GM21737 (cell line): Measurements from ENCODE around the gene ZNF428.
"Not testable (repeated sequence)": the region's sequence is repeated elsewhere in the genome, so short reads cannot be mapped to it uniquely, and the experiment has no call there.

Experiments used
- ATAC-seq: cut with Tn5 transposase; IDR thresholded peaks from one replicate; pipeline ENCODE4 v1.9.1; 2021; ENCODE audit warnings: mild to moderate bottlenecking, moderate library complexity; ENCODE audit not compliant: unreplicated experiment

ZNF428 gene

DNA sequence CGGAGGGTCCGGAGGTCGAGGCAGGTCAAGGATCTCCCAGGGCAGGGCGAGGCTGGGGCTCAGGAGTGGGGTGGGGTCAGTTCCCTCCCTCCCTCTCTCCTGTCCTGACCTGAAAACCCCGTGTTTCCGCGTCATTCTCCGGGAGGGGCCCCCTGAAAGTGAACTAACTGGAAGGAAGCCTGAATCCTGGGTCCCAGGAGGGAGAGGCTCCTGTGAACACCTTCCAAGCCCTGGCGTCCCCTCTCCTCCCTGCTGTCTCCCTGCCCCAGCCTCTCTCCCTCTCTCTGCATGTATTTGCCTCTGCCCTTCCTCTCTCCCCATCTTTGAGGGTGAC is 21.0 kb upstream of the ZNF428 start:
- no peak for ATAC-seq

DNA sequence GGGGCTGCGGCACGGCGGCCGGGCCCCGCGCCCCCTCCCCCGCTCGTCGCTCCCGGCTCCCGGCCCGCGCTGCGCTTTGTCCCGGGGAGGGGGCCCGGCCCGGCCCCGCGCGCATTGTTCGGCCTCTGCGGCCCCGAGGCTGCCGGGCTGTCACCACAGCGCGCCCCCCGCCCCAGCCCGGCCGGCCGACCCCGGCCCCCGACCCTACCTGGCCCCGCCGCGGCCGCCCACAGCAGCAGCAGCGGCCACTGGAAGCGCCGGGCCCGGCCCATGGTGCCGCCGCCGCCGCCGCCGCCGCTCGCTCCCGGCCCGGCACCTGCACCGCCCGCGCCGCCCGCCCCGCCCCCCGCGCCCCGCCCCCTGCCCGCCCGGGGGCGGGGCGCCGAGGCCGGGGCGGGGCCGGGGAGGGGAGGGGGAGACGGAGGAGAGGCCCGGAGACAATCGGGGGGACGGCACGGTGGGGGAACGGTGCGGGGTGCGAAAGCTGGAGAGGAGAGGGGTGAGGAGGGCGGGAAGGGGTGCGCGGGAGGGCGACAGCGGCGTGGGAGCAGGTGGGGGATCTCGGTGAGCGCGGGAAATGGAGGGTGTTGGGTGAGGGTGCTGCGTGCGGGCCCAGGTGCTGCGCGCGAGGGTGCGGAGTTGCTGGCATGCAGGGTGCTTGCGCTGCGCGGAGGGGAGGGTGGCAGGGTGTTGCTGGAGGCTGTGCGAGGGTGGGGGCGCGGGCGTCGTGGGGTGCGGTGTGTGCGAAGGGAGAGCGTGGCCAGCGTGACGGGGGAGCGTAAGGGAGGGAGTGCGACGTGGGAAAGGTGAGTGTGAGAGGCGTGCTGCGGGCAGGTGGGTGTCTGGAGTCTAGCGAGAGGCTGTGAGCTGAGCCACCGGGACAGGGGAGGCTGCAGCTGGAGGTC is 20.3 kb upstream of the ZNF428 start, which contains the start of gene CADM4:
TSS of gene CADM4 (minus strand) at position 332 of the 905 bp plus-strand sequence. CDS start at position 272, 60 bp downstream.
- ATAC-seq, result no peak

DNA sequence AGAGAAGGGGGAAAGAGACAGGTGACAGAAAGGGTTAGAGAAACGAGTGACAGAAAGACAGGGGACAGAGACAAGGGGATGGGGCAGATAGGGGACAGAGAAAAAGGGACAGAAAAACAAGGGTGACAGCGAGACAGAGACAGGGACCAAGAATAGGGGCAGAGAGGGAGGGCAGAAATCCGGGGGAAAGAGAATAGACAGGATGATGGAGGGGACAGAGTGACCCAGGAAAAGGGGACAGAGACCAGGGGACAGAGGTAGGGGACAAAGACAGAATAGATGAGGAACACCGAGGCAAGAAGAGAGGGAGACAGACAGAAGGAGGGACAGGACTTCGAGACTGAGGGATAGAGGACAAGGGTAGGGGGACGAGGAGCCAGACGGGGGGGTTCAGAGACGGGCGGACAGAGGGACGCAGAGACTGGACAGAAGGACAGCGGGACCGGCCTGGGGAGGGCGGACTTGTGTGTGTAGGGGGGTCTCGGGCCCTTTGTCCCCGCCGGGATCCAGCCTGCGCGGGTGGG is 19.6 kb upstream of the ZNF428 start:
- ATAC-seq, result no peak

DNA sequence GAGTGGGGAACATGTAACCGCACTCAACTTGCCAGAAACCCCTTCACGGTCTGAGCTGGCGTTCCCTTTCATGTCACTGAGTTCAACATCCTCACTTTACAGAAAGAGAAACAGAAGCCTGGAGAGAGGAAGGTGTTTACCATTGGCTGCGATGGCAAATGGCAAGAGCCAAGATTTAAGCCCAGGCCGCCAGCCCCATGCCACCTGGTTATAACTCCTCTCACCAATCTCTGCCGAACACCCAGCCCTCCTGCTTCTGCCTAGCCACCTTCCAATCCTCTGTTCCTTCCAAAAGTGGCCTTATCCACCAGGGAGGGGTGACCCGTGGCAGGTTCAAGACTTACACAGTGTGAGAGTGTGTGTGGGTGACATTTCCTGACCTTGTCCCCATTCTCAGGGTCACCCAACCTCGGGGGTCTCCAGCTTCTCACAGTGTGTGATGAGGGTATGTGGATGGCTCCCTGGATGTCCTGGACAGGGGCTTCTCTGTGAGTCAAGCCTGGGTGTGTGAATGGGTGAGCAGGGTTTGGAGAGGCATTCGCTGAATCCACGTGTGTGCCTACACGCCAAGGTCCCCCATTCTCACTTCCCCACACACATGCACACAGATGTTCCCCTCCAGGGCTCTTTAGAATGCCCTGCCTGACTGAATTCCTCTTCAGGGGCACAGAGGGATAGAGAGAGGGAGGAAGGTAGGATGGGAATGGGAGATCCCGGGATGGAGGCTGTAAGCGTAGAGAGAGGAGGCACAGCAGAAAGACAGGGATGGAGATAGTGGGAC is 19.0 kb upstream of the ZNF428 start:
- no peak for ATAC-seq

DNA sequence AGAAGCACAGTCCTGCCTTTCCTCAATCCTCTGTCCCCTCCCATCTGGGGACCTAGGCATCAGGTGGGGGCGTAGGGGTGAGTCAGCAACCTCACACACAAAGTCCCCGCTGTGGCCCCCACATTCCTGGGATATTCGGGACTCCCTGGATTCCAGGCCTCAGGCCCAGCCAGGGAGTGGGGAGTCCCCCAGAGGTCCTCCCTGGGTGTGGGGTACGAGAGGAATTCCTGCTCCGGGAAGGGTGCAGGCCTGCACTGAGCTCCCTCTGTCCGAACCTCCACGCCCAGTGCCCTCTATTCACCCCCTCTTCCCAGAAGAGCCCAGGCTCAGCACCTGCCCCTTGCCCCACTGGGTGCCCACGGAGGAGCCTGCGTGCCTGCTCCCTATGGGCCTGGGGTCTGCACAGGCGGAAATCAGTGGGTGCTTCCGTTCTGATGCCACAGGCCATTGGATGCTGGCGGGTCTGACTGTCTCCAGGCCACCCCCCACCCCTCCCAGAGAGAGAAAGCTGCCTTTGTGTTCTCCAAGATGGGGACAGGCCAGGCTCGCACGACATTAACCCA is 16.8 kb upstream of the ZNF428 start:
- ATAC-seq, result no peak

DNA sequence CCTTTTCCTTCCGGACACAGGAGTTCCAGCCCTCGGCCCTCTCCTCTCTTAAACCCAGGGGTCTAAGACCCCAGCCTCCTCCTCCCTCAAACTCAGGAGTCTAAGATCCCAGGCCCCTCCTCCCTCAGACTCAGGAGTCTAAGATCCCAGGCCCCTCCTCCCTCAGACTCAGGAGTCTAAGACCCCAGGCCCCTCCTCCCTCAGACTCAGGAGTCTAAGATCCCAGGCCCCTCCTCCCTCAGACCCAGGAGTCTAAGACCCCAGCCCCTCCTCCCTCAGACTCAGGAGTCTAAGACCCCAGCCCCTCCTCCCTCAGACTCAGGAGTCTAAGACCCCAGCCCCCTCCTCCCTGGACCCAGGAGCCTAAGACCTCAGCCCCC is 16.1 kb upstream of the ZNF428 start:
- not testable (repeated sequence) for ATAC-seq

DNA sequence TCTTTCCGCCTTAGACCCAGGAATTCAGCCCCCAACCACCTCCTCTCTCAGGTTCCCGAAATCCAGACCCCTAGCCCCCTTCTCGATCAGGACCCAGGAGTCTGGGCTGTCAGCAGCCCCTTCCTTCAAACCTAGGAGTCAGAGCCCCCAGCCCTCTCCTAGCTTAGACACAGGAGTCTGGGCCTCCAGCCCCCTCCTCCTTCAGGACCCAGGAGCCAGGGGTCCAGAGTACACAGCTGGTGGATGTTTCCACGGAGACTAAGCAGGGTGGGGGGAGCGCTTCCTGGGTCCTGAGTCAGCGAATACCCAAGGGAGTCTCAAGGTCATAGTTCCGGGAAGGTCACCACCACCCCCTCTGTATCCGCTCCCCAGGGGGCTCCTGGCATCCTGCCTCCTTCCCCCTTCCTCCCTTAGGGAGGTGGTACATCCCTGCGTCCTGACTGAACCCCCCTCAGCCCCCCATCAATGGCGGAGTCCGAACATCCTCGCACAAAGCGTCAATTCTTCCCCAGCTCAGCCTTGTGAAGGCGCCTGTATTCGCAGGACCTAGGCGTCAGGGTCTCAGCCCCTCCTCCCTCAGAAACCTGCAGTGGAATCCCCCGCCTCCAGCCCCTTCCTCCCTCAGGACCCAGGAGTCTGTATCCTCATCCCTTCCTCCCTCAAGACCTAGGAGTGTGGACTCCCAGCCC is 15.6 kb upstream of the ZNF428 start:
- ATAC-seq, result no peak

DNA sequence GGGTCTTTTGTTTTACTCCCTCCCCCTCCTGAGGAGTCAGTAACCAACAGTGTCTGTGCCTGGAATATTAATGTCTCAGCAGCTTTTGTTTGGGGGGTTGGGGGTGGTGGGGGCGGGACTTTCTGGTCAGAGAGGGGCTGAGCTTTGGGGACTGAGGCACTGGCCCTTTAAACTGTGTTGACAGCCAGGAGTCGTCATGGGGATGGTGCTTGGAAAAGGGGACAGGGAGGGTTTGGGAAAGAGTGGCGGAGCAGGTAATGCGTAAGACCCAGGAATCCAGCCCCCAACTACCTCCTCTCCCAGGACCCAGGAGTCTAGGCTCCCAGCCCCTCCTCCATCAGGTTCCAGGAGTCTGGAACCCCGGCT is 15.1 kb upstream of the ZNF428 start:
- no peak for ATAC-seq

DNA sequence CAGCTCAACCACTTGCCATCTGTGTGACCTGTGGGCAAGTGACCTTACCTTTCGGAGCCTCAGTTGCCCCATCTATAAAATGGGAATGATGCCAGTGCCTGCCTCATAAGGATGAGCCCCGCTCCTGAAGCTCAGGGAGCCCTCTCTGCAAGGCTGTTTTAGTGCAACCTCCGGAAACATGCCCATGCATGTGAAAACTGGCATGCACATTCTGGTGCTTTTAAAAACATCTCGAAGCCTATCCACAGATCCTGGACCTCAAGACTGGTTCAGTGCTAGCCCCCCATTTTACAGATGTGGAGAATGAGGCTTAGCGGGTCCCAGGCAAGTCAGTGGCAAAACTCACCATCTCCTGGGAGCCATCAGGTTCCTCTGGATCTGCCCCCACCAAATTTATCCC is 14.6 kb upstream of the ZNF428 start:
- no peak for ATAC-seq

DNA sequence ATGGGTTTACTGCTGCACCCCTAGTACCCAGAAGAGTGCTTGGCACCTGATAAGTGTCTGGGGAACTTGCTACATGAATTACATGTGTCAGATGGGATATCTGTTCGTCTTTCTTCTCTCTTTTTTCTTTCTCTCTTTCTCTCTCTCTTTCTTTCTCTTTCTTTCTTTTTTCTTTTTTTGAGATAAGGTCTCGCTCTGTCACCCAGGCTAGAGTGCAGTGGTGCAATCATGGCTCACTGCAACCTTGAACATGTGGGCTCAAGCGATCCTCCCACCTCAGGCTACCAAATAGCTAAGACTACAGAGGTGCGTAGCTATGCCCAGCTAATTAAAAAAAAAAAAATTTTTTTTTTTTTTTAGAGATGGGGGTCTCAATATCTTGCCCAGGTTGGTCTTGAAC is 14.1 kb upstream of the ZNF428 start:
- no peak for ATAC-seq

DNA sequence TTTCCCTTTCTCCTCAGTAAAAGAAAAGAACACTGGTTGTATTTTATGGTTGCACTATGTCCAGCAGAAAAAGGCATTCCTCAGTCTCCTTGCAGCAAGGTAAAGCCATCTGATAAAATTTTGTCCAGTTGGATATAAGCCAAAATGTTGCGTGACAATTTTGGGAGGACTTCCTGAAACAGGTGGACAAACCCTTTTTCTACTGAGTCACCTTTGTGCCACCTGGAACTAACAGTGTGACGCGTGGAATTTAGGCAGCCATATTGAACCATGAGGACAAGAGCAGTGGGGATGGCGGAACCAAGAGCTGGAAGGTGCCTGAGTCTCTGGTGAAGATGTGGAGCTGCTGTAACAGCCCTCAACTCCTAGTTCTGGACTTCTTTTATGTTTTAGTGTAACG is 12.1 kb upstream of the ZNF428 start:
- no peak for ATAC-seq

DNA sequence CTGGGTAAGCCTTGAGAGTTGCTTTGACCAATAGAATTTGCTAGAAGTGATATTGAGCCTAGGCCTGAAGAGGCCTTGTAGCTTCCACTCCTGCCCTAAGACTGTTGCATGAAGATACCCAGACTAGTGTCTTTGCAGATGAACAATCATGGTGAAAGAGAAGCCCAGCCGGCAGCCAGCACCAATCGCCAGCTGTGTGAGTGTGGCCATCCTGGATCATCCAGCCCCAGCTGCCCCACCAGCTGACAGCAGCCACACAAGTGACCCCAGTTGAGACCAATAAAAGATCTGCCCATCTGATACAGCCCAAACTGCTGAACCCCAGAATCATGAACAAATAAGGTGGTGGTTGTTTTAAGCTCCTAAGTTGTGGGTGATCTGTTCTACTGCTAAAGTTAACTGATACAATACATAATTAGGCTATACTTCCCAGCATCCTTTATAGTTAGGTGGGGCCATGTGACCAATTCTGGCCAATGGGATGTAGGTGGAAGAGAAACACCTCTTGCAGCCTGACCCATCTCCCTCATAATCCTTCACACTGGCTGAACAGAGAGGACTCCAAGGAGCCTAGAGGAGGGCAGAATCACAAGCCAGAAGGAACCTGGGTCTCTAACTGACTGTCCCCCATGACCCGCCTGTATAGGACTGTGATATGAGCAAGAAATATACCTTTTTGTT is 9.4 kb upstream of the ZNF428 start:
- ATAC-seq, result no peak

DNA sequence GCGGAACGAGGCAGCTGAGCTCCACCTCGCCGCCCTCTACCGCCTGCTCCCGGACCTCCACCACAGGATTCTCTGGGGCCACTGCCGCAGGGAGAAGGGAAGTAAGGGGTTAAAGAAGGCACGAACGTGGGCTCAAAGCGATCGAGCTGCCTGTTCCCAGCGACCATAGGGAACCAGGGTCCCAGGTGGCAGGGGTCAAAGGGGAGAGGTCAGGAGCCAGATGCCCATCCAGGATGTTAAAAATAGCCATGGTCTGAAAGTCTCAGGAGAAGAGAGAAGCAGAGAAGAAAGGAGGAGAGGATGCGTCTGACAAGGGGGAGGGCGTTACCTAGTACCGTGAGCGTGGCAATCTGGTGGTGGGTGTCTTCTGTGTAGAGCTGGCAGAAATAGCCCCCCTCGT is 7.4 kb upstream of the ZNF428 start:
- no peak for ATAC-seq

DNA sequence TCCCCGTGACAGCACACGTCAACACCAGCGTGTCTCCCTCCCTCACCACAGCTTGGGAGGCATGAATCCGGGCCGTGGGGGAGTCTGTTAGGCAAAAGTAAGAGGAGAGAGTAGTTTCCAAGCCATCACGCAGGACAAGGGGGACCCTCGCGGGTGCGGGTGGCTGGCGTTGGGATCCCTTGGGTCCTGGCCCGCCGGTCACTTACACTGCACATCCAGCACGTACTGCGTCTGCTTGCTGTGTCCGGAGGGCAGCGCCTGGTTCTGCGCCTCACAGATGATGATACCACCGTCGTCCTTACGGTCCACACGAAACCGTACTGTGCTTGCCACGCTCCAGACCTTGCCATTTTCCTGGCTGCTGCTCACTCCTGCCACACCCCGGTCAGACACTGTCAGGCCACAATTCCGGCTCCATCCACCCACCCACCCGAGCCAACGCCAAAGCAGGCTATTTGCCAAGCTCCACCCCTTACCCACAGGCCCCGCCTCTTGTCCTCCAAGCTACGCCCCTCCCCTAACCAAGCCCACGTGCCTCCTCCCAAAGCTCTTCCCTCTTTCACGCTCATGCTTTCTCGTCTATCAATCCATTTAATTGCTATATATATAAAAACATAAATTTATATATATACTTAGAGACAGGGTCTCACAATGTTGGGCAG is 6.6 kb upstream of the ZNF428 start:
- ATAC-seq, result no peak

DNA sequence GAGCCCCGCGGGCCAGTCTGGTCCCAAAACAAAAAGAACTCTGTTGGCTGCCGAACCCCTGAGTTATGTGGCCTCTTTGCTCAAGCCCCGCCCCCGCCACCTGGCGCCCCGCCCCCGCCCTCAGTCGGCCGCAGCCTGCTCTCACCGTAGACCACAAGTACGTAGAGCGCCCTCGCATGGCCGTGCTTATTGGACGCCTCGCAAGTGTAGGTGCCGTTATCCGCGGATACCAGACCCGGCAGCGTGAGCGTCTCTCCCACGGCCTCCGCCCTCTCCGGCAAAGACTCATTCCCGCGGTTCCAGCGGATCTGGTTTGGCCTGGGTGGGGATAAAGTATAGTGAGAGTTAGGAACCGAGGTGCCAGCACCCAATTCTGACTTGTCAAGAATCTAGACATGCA is 5.5 kb upstream of the ZNF428 start:
- ATAC-seq, result no peak

DNA sequence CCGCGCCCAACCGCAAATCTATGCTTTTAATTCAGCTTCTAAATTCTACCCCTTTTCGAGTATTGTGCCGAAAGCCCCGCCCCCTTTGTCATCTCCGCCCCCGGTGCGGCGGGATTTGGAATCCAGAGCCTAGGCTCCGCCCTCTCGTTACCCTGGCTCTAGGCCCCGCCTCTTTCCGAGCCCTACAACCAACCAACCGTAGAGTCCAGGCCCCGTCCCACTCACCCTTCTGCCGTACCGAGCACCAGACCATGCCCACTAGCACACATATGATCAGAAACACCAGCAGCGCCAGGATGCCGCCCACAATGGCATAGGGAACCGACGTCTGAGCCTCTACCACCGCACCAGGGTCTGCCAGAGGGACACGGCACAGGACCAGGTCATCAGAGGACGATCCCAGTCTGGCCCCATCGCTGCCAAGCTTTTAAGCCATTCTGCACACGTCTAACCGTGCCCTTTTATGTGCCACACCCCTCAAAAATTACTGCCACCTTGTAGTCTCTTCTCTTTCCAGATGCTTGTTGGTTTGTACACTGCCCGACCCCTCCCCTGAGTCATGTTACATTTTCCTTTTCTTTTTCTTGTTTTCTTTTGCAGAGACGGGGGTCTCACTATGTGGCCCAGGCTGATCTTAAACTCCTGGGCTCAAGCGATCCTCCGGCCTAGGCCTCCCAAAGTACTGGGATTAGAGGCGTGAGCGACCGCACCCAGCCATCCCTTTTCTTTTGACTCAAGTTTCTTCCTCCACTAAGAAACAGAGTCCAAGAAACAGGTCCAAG is 4.7 kb upstream of the ZNF428 start:
- ATAC-seq, result no peak

DNA sequence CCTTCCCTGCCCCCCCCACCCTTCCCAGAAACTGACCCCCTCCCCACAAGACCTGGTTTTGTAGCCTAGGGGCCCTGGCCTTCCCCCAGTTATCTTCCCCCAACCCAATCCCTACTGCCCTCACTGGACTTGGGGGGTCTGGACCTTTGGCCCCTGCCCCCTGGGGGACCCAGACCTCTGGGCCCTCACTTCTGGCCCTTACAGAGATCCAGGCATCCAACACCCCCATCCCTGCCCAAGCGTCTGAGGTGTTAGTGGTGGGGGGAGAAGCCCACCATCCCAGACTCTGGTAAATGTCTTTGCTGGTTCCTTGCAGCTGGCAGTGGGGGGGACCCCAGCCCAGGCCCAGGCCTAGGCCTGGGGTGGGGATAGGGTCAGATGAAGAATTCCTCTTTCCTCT is 3.5 kb upstream of the ZNF428 start:
- ATAC-seq, result no peak

DNA sequence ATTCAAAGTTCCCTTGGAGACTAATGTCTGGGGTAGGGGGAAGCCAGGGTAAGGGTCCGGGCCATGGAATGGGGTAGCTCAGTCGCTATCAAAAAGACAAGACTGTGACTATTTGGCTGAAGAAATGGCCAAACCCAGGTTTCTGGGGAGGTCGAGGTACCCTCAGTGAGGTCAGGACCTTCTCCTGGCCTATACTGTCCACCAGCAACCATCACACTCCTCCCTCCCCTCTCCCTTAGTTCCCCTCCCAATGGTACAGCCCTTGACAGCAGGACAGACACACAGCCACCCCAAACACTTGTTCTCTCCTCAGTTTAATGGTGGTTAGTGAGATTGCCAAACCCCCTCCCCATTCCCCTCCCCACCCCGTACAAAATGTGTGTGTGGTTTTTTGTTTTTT is 2.6 kb upstream of the ZNF428 start:
- no peak for ATAC-seq
